ENCODE data around the gene CRYBG1. TPM values are rescaled to one million over a fixed set of nuclear protein-coding genes. Genes with fewer than 3 reads are reported as not detected.

The CRYBG1 gene
- total RNA-seq, 1 experiment from 2014 or later = 10.7 TPM

GRCh38 chr6:106619223-106619622, 258.7 kb downstream of the CRYBG1 start:
- Histone ChIP-seq H3K4me2 (ENCODE audit: low read length) (no peak overlapping the region), H3K4me3 (replicated peaks in 1 of 2; ENCODE audit: low read depth in 1 of 2, low read length in 2 of 2) (no peak overlapping the region), H3K36me3 (ENCODE audit: control insufficient read depth in 1 of 2, insufficient read depth in 2 of 2, low read length in 2 of 2) (no peaks in the 10 kb centered on the region), H3K9me3 (ENCODE audit: control insufficient read depth in 1 of 2, insufficient read depth in 1 of 2, low read depth in 1 of 2, low read length in 2 of 2) (no peaks in the 10 kb centered on the region), H3K9me2 (ENCODE audit: insufficient read depth) (no peaks in the 10 kb centered on the region), H3K9ac (ENCODE audit: low read length) (no peak overlapping the region), H4K20me1 (ENCODE audit: insufficient read depth) (no peaks in the 10 kb centered on the region; the same call in 1 of the 2 replicates), H2AFZ (ENCODE audit: low read depth, low read length, poor library complexity, severe bottlenecking) (no peak overlapping the region), H3K27ac (ENCODE audit: low read depth, low read length) (no peak overlapping the region), H3K4me1 (ENCODE audit: control insufficient read depth in 1 of 2, insufficient read depth in 2 of 2, low read length in 2 of 2) (no peaks in the 10 kb centered on the region), H3K27me3 (ENCODE audit: insufficient read depth, low read length) (no peaks in the 10 kb centered on the region), H3K79me2 (ENCODE audit: insufficient read depth, low read length) (no peaks in the 10 kb centered on the region)
- ChIA-PET RAD21 (ENCODE audit: low non-redundant PET in 1 of 2, low total read pairs in 2 of 2, uncharacterized antibody in 2 of 2, unreplicated experiment in 2 of 2) (no interaction called here), CTCF (interaction anchor here (1.1 kb wide), 1 partner anchor 360 kb away, joined by 3 read pairs; no protein-coding TSS in a partner anchor), POLR2A (no interaction called here)
- no peak for TF ChIP-seq YY1 (IDR thresholded peaks at IDR 0.05; ENCODE audit: extremely low read depth, insufficient replicate concordance, low read depth, low read length)
- TF ChIP-seq, protein P1, sequence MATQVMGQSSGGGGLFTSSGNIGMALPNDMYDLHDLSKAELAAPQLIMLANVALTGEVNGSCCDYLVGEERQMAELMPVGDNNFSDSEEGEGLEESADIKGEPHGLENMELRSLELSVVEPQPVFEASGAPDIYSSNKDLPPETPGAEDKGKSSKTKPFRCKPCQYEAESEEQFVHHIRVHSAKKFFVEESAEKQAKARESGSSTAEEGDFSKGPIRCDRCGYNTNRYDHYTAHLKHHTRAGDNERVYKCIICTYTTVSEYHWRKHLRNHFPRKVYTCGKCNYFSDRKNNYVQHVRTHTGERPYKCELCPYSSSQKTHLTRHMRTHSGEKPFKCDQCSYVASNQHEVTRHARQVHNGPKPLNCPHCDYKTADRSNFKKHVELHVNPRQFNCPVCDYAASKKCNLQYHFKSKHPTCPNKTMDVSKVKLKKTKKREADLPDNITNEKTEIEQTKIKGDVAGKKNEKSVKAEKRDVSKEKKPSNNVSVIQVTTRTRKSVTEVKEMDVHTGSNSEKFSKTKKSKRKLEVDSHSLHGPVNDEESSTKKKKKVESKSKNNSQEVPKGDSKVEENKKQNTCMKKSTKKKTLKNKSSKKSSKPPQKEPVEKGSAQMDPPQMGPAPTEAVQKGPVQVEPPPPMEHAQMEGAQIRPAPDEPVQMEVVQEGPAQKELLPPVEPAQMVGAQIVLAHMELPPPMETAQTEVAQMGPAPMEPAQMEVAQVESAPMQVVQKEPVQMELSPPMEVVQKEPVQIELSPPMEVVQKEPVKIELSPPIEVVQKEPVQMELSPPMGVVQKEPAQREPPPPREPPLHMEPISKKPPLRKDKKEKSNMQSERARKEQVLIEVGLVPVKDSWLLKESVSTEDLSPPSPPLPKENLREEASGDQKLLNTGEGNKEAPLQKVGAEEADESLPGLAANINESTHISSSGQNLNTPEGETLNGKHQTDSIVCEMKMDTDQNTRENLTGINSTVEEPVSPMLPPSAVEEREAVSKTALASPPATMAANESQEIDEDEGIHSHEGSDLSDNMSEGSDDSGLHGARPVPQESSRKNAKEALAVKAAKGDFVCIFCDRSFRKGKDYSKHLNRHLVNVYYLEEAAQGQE (IDR thresholded peaks at IDR 0.05; ENCODE audit: low read depth) = no peak
- TF ChIP-seq SIN3A (IDR thresholded peaks at IDR 0.05; ENCODE audit: low read depth) = no peak
- intact Hi-C loops (cut with micrococcal nuclease) = no loop called here
- DNase-seq (ENCODE audit: low read depth, low spot score) = no peak
- no peak for ATAC-seq
- no TSS peak for BruUV-seq (replicated peaks)

- H3K36me3 ChIP-seq (ENCODE audit: control insufficient read depth in 1 of 2, insufficient read depth in 2 of 2, low read length in 2 of 2) = no peaks in the 10 kb centered on the region
- CTCF ChIA-PET = interaction anchor here (0.9 to 1.2 kb wide), 2 partner anchors 11 to 376 kb away, joined by 3 to 6 read pairs; no protein-coding TSS in a partner anchor
- H3K27me3 ChIP-seq (ENCODE audit: insufficient read depth, low read length) = no peaks in the 10 kb centered on the region
- no TSS peak for BruUV-seq (replicated peaks)
- ATAC-seq = no peak
- no peaks in the 10 kb centered on the region for H3K4me1 ChIP-seq (ENCODE audit: control insufficient read depth in 1 of 2, insufficient read depth in 2 of 2, low read length in 2 of 2)
- intact Hi-C loops (cut with micrococcal nuclease) = no loop called here
- H3K9me2 ChIP-seq (ENCODE audit: insufficient read depth) = no peaks in the 10 kb centered on the region
- no peak for DNase-seq (ENCODE audit: low read depth, low spot score)
- H3K4me2 ChIP-seq (ENCODE audit: low read length) = no peak overlapping the region
- no peaks in the 10 kb centered on the region for H3K9me3 ChIP-seq (ENCODE audit: control insufficient read depth in 1 of 2, insufficient read depth in 1 of 2, low read depth in 1 of 2, low read length in 2 of 2)
- H4K20me1 ChIP-seq (ENCODE audit: insufficient read depth) = no peaks in the 10 kb centered on the region; the same call in 1 of the 2 replicates
- RAD21 ChIA-PET (ENCODE audit: low non-redundant PET in 1 of 2, low total read pairs in 2 of 2, uncharacterized antibody in 2 of 2, unreplicated experiment in 2 of 2) = no interaction called here
- no peak overlapping the region for H3K4me3 ChIP-seq (replicated peaks in 1 of 2; ENCODE audit: low read depth in 1 of 2, low read length in 2 of 2)
- POLR2A ChIA-PET = no interaction called here
- no peaks in the 10 kb centered on the region for H3K79me2 ChIP-seq (ENCODE audit: insufficient read depth, low read length)
- no peak overlapping the region for H3K27ac ChIP-seq (ENCODE audit: low read depth, low read length)
- H2AFZ ChIP-seq (ENCODE audit: low read depth, low read length, poor library complexity, severe bottlenecking) = no peak overlapping the region
- H3K9ac ChIP-seq (ENCODE audit: low read length) = no peak overlapping the region
- TF ChIP-seq ELF1 (IDR thresholded peaks at IDR 0.05; ENCODE audit: borderline replicate concordance, low read depth) (no peak), POLR2A (IDR thresholded peaks at IDR 0.05; ENCODE audit: borderline replicate concordance, extremely low read depth, insufficient read depth, insufficient read length) (no peak), JUND (IDR thresholded peaks at IDR 0.05) (no peak), CBX3 (IDR thresholded peaks at IDR 0.05; ENCODE audit: low read depth) (no peak), ZFX (IDR thresholded peaks at IDR 0.05) (no peak), ZBTB33 (IDR thresholded peaks at IDR 0.05; ENCODE audit: extremely low read depth, insufficient replicate concordance, low read length) (no peak), EZH2 (IDR thresholded peaks at IDR 0.05) (no peak), FOSL1 (IDR thresholded peaks at IDR 0.05; ENCODE audit: low read depth) (no peak), CEBPB (IDR thresholded peaks at IDR 0.05; ENCODE audit: low read depth) (no peak), ZNF274 (IDR thresholded peaks at IDR 0.05; ENCODE audit: low read depth, low read length) (no peak), EGR1 (IDR thresholded peaks at IDR 0.05; ENCODE audit: low read depth) (no peak)
Observed at GRCh38 chr6:106620931-106621672, 260.6 kb downstream of the CRYBG1 start.

Measured in HCT116 (cell line).